Colonic mucosa (tissue), 4 donors: Measurements from ENCODE around the gene APOBEC3H. TPM values are rescaled to one million over a fixed set of nuclear protein-coding genes. Genes with fewer than 3 reads are reported as not detected.

ENCODE experiments used
- DNase-seq: peaks from one replicate; pipeline ENCODE4 v3.0.0-alpha.2; 2020
- H3K27ac ChIP-seq: fragments of 200-600 bp; one replicate; pipeline ENCODE4 v1.8.0; 2021
- H3K27me3 ChIP-seq: fragments of 200-600 bp; one replicate; pipeline ENCODE4 v1.8.0; 2021
- H3K36me3 ChIP-seq: fragments of 200-600 bp; one replicate; pipeline ENCODE4 v1.8.0; 2021
- H3K4me1 ChIP-seq: fragments of 200-600 bp; one replicate; pipeline ENCODE4 v1.8.0; 2021; ENCODE audit warnings: mild to moderate bottlenecking
- H3K4me3 ChIP-seq: fragments of 200-600 bp; one replicate; pipeline ENCODE4 v1.8.0; 2021
- H3K9ac ChIP-seq, 2 donors: one replicate each; pipeline ENCODE4 v1.7.0; 2013; ENCODE audit warnings: control low read depth in 2 of 2, low read depth in 2 of 2, low read length in 2 of 2
- H3K9me3 ChIP-seq: fragments of 200-600 bp; one replicate; pipeline ENCODE4 v1.8.0; 2021
- intact Hi-C: fragments of 100-400 bp; cut with DNase I; formaldehyde crosslinking; loops from one replicate; pipeline ENCODE4 v1.14.1; 2022
- total RNA-seq, 2 donors: library from RNA; stranded (reverse); fragmentation: NEBNext Ultra II Directional in 1 of 2; extraction: Animal tissue kit (Norgen Biotek cat#: 25700) in 1 of 2; gene quantifications; one replicate each; pipeline ENCODE4 v1.2.1, GENCODE V29; 2021
- TF ChIP-seq, protein P1 (sequence below): fragments of 200-600 bp; IDR thresholded peaks from one replicate; pipeline ENCODE4 v1.8.0; 2022; ENCODE audit warnings: antibody characterized with exemption, mild to moderate bottlenecking
- donor health status: healthy.
- donor health status: DM: no; HTN: no; CAD: no.
- donor health status: DM: no; HTN: no; CAD: no.

Gene APOBEC3H
- total RNA-seq, 2 donors from 2014 or later, result 0.45 TPM; not detected in 1

DNA sequence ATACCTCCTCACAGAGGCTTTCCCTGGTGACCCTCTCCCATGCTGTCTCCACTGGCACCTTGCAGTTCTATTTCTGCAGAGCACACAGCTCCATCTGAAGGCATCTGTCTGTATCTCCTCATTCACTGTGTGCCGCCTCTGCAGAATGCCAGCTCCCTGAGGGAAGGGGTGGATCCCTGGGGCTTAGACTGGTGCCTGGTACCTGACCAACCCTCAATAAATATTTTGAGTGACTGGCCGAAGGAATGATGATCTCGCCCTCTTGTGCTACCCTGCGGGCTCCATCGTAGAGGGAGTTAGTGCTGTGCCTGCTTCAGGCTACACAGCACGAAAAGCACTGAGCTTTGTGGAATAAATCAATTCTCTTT is 53.8 kb downstream of the APOBEC3H start:
- DNase-seq, result no peak
- H3K27ac ChIP-seq, result peak overlapping the region; percentile 13
- no peaks in the 10 kb centered on the region for H3K36me3 ChIP-seq
- H3K4me3 ChIP-seq, result no peak overlapping the region
- H3K9me3 ChIP-seq, result no peaks in the 10 kb centered on the region
- intact Hi-C loops, result loop anchor here (5.0 kb wide), 1 partner anchor 166 kb away; the partner anchor contains the start of gene RPL3
- peaks cover 5% of the 10 kb centered on the region for H3K4me1 ChIP-seq
- H3K9ac ChIP-seq, result peak overlapping the region in 1 of 2 donors; percentile 5
- TF ChIP-seq, protein P1, sequence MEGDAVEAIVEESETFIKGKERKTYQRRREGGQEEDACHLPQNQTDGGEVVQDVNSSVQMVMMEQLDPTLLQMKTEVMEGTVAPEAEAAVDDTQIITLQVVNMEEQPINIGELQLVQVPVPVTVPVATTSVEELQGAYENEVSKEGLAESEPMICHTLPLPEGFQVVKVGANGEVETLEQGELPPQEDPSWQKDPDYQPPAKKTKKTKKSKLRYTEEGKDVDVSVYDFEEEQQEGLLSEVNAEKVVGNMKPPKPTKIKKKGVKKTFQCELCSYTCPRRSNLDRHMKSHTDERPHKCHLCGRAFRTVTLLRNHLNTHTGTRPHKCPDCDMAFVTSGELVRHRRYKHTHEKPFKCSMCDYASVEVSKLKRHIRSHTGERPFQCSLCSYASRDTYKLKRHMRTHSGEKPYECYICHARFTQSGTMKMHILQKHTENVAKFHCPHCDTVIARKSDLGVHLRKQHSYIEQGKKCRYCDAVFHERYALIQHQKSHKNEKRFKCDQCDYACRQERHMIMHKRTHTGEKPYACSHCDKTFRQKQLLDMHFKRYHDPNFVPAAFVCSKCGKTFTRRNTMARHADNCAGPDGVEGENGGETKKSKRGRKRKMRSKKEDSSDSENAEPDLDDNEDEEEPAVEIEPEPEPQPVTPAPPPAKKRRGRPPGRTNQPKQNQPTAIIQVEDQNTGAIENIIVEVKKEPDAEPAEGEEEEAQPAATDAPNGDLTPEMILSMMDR, result no peak
- H3K27me3 ChIP-seq, result peaks cover 18% of the 10 kb centered on the region

DNA sequence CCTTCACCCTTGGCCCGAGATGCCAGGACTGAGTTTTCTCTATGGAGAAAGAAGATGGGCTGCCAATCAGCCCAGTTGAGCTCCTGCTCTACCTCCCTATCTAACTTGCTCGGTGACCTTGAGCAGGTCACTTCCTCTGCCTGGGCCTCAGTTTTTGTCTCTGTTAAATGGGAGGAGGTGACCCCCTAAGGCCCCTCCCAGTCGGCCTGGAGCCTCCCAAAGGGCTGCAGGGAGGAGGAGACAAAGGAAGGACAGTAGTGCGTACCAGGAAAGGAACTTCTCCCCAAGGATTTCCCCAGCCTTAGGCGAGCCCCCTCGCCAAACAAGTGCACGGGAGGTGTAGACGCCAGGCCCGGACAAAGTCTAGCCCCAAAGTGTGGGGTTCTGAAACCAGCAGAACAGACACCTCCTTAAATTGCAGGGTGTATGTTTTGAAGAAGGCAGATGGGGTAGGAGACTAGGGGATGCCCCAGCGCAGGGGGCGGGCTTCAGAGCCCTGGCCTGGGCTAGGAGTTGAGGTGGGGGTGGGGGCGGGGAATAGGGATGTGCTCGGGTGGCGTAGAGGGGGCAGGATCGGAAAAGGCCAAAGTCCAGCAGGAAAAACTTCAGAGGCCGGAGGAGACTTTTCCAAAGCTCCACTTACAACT is 54.4 kb downstream of the APOBEC3H start:
- DNase-seq, result no peak
- H3K27me3 ChIP-seq, result peaks cover 18% of the 10 kb centered on the region
- no peaks in the 10 kb centered on the region for H3K9me3 ChIP-seq
- H3K4me1 ChIP-seq, result no peaks in the 10 kb centered on the region
- peak overlapping the region; percentile 69 for H3K27ac ChIP-seq
- intact Hi-C loops, result loop anchor here (5.0 kb wide), 1 partner anchor 166 kb away; the partner anchor contains the start of gene RPL3
- peak overlapping the region; percentile 76 to 91 for H3K9ac ChIP-seq
- peak overlapping the region; percentile 65 for H3K4me3 ChIP-seq
- TF ChIP-seq, protein P1, result no peak
- no peaks in the 10 kb centered on the region for H3K36me3 ChIP-seq

DNA sequence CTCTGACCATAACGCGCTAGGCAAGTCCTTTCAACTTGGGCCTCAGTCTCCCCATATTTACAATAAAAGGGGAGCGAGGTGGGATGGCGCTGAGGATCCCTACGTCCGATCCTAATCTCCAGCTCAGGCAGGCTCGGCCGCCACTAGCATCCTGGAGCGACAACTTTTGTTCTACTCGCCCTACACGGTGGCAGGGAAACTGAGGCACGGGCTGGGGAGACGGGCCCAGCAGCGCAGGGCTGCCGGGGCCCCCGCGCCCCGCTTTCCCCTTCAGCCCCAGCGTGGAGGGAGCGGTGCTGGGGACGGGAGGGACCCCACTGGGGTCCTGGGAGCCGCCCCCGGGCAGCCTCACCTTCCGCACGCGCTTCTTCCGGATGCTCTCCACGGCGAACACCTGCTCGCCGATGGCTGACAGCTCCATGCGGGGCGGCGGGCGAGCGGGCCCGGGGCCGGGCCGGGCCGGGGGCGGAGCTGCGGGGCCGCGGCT is 55.0 kb downstream of the APOBEC3H start:
- peak overlapping the region; percentile 76 to 91 for H3K9ac ChIP-seq
- intact Hi-C loops, result loop anchor here (5.0 kb wide), 1 partner anchor 165 kb away; the partner anchor contains the start of gene RPL3
- no peaks in the 10 kb centered on the region for H3K4me1 ChIP-seq

DNA sequence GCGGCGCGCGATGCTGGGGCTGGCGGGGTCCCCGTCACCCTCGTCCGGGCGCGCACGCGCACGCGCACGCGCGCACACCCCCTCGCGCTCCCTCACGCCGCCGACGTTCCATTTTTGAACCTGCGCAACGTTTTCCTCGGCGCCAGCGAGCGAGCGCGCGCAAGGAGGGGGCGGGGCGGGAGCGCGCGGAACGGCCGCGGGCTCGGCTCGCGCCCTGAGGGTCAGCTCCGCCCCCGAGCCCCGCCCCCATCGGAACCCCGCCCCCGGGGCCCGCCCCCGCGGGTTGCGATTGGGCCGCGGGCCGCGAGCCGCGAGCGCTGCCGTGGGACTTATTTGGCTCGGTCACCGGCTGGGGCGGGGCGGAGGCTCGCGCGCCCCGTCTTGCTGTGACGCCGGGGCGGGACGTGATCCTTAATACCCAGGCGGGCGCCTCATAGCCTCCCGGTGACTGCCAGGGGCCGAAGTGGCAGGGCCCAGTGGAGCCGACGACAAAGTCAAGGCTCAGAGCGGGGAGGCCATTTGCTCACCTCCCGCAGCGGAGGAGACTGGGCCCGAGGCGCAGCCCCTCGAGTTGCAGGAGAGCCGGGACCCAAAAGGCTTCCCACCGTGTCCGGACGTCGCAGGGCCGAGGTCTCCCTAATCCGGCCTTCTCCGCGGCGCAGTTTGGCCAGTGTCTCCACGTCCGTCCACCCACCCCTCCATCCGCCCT is 55.6 kb downstream of the APOBEC3H start, which contains the start of gene CBX7:
CBX7 (minus strand) TSS at position 170 of the 709 bp plus-strand sequence. CDS start 236 bp downstream, outside the sequence.
- intact Hi-C loops, result loop anchor here (5.0 kb wide), 1 partner anchor 165 kb away; the partner anchor contains the start of gene RPL3
- H3K4me1 ChIP-seq, result no peaks in the 10 kb centered on the region
- H3K36me3 ChIP-seq, result no peaks in the 10 kb centered on the region
- H3K27me3 ChIP-seq, result peaks cover 18% of the 10 kb centered on the region
- H3K4me3 ChIP-seq, result peak within 1 kb of the TSS; percentile 65
- H3K9ac ChIP-seq, result peak within 1 kb of the TSS; percentile 76 to 91
- TF ChIP-seq, protein P1, result no peak
- peak within 1 kb of the TSS; percentile 69 for H3K27ac ChIP-seq
- peak; percentile 94 for DNase-seq
- no peaks in the 10 kb centered on the region for H3K9me3 ChIP-seq

More for the DNA sequence above, 55.0 kb downstream of the APOBEC3H start:
- peak overlapping the region; percentile 65 for H3K4me3 ChIP-seq
- H3K27me3 ChIP-seq, result peaks cover 18% of the 10 kb centered on the region
- TF ChIP-seq, protein P1, result no peak
- H3K27ac ChIP-seq, result peak overlapping the region; percentile 69
- H3K36me3 ChIP-seq, result no peaks in the 10 kb centered on the region
- DNase-seq, result no peak
- H3K9me3 ChIP-seq, result no peaks in the 10 kb centered on the region

DNA sequence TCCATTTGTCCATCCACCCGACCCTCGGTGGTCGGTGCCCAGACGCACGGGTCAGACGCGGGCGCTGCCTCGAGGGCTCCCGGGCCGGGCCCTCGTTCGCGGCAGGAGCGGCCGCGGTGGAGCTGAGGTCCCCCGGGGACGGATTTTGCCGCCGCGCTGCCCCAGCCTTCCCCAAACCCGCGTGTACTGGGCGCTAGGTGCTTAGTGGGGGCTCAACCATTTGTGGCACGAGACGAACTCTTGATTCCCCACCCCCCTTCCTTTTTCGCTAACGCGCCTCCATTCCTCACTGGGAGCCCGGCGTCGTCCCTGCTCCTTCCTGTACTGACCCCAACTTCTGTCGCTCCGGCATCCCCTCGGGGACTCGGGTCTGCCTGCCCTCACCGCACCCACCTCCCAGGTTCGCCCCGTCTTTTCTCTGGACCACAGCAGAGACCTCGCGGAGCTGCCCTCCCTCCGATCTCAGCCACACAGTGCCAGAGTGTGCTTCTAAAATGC is 56.2 kb downstream of the APOBEC3H start:
- intact Hi-C loops, result loop anchor here (5.0 kb wide), 1 partner anchor 164 kb away; the partner anchor contains the start of gene RPL3
- H3K27me3 ChIP-seq, result peaks cover 18% of the 10 kb centered on the region
- no peaks in the 10 kb centered on the region for H3K4me1 ChIP-seq
- H3K9me3 ChIP-seq, result no peaks in the 10 kb centered on the region
- peak overlapping the region; percentile 46 for H3K4me3 ChIP-seq
- H3K27ac ChIP-seq, result peak overlapping the region; percentile 48
- no peaks in the 10 kb centered on the region for H3K36me3 ChIP-seq
- peak overlapping the region; percentile 57 to 85 for H3K9ac ChIP-seq
- TF ChIP-seq, protein P1, result no peak
- DNase-seq, result no peak
